Gastroesophageal sphincter (tissue), 3 donors: ENCODE results near the gene ZNF845.

Source experiments
- EP300 ChIP-seq: sonication (generic); formaldehyde crosslinking; IDR thresholded peaks from one replicate; pipeline ENCODE4 v1.6.1; 2017; ENCODE audit warnings: antibody characterized with exemption, mild to moderate bottlenecking
- TF ChIP-seq, protein P1 (sequence below), 4 experiments: fragments of 200-600 bp in 2 of 4; fragments of 450-650 bp in 2 of 4; sonication (generic) in 1 of 4; IDR thresholded peaks; one replicate each; pipeline ENCODE4 v1.5.1; 2017 to 2019; ENCODE audit warnings: antibody characterized with exemption in 4 of 4, mild to moderate bottlenecking in 2 of 4, moderate library complexity in 2 of 4

DNA sequence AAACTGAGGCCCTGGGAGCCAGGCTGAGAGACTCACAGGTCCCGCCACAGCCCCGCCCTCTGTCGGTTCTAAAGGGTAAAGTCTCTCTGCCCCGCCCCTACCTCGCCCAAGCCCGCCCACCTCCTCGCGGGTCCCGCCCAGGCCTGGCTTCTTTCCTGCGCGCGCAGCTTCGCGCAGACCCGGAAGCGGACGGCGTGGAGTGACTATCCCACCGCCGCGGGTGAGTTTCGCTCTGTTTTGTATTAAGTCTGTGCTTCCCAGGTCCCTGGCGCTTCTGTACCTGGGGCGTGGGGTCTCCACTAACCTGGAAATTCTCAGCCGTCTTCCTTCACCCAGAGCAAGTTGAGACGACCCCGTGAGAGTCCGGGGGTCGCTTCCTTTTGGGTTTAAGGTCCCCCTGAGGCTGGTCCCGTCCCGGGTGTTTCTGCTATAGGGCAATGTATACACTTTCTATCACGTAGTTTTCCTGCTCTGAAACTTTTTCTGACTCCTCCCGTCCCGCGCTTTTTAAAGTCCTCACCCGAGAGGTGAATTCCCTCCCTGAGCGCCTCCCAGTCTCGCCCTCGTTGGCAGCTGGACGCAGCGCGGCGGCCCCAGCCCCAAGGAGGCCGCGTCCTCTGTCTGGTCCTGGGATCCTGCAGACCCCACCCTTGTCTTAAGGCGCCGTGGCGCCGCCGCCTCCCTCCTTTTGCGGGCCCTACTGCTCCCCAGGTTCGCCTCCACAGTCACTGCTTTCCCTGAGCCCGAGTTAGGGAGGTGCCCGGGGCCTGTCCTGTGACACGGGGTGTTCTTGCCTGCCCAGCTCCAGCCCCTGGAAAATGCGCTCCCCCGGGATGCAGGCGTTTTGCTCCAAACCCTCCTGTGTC is 61.7 kb downstream of the ZNF845 start, which contains the start of gene ZNF765:
- TF ChIP-seq, protein P1, sequence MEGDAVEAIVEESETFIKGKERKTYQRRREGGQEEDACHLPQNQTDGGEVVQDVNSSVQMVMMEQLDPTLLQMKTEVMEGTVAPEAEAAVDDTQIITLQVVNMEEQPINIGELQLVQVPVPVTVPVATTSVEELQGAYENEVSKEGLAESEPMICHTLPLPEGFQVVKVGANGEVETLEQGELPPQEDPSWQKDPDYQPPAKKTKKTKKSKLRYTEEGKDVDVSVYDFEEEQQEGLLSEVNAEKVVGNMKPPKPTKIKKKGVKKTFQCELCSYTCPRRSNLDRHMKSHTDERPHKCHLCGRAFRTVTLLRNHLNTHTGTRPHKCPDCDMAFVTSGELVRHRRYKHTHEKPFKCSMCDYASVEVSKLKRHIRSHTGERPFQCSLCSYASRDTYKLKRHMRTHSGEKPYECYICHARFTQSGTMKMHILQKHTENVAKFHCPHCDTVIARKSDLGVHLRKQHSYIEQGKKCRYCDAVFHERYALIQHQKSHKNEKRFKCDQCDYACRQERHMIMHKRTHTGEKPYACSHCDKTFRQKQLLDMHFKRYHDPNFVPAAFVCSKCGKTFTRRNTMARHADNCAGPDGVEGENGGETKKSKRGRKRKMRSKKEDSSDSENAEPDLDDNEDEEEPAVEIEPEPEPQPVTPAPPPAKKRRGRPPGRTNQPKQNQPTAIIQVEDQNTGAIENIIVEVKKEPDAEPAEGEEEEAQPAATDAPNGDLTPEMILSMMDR (IDR thresholded peaks at IDR 0.05) = peak; percentile 13 to 63 (median 46)
- TF ChIP-seq EP300 = no peak
